ENCODE data around the gene RAD18. TPM values are rescaled to one million over a fixed set of nuclear protein-coding genes. Genes with fewer than 3 reads are reported as not detected.

The RAD18 gene
- polyA plus RNA-seq, 12 donors, result 4.3 to 12.9 (median 7.4) TPM; not detected in 1

DNA sequence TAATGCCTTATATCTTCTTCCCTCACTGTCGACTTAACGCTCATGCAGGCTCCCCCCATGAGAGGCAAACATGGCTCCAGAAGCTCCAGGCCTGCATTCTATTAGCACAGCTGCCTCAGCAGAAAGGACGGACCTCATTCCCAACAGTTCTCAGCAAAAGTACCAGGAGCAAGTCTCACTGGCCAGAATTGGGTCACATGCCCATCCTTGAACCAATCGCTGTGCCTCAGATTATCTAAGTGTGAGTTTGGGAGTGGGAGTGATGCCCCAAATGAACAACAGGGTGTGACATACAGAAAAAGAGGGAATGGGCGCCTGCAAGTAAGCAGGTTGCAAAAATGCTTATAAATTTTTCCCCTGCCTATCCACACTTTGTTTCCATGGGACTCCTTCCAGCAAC lies 4.3 kb upstream of the RAD18 start:
- DNase-seq, result no peak

DNA sequence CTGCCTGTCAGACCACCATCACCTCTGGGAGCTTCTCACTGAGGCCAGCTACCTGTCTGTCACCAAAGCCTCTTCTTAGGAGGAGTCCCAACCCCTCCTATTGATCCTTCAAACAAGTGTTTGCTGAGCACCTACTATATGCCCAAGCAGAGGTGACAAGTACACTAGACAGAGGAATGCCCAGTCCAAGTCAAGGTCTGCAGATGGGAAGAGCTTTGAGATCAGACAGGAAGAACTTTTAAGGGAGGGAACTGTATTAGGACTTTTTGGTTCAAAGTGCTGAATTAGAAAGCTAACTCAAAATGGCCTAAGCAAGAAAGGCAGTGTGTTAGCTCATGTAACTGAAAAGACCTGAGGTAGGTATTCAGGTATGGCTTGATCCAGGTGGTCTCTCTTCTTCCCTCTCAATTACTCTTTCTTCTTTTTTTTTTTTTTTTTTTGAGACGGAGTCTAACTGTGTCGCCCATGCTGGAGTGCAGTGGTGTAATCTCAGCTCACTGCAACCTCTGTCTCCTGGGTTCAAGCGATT lies 3.6 kb upstream of the RAD18 start:
- DNase-seq, result no peak

DNA sequence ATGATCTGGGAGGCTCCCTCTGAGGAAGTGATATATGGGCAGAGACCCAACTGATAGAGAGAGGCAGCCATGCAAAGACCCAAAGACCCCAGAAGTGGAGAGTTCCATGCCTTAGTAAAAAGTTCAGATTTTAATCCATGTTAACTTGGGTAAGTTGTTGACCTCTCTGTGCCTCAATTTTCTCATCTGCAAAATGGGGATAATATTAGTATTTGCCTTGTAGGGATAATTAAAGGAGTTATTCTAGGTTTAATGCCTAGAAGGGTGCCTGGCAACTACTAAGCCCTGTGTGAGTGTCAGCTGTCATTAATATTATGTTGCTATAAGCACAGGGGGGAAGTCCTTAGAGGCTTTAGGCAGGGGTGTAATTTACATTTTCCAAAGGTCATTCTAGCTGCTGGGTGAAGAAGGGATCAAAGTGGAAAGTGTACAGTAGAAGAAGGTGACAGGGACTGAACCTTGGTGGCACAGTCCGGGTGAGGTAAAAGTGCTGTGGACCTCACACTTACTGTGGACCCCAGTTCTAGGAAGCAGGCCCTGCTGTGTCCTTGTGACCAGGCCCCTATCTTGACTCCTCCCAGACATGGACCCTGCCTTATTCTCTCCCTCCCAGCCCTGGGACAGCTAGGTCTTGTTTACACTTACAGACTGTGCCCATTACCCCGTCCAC lies 3.0 kb upstream of the RAD18 start:
- DNase-seq, result no peak

DNA sequence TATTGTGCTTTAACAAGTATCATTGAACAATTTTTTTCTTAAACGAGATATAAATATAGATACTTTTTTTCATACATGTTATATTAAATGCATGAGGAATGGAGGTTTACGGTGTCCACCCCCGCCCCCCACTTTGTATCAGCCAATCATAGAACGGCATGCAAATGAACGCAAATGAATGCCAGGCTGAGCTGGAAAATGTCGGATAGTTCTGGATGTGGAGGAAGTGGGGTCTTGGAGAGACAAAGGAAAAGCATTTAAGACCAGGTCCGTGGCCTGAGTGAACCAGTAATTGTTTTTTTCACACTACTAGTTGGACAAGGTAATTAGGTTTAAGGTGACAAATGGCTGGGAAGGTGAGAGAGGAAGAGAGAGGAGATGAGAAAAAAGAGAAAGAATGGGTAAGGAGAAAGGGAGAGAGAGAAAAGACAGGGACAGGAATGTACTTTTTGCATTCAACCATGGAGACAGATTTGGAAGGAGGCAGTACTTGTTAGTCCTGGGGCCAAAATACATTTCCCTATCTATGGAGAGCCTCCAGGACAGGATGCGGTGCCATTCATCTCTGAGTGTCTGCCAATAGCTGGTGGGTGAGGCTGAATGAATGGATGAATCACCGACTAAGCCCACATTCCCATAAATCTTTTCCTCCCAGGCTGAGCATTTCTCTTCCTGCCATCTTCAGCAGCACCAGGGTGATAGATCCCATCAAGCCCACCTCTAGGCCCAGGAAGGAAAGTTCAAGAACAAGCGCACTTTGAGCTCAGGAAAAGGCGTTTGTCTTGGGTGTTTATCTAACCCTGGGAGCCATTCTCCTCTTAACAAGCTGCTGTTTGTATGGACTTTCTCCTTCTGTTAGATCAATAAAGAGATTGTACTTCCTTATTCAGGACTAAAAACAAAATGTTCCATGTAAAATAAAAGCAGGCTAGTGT lies 1.4 kb upstream of the RAD18 start:
- no peak for DNase-seq

DNA sequence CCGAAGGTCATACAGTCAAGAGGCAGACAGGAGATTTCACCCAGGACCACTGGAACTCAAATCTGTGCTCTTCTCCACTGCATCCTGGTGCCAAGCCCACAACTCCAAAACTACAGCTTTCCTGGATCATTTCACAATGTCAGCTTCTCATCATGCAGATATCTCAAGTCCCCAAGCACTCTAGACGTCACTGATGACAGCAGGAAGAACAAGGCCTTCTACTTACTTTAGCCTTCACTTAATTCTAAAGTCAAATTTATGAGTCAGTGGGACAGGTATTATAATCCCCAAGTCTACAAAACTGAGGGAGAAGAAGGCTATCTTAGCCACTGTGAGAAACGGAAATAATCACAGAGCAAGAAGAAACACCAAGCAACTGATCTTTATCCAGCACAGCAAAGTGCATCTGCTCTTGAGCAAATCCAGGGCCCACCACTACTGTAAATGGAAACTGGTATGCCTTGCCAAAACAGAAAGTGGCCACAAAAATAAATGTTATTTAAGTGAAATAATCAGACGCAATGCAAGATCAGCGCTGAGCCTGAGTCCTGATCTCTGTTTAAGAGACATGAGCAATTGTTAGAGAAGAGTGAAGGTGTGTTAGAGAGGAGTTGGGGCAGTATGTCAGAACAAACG lies 928 bp downstream of the RAD18 start:
- no peak for DNase-seq

DNA sequence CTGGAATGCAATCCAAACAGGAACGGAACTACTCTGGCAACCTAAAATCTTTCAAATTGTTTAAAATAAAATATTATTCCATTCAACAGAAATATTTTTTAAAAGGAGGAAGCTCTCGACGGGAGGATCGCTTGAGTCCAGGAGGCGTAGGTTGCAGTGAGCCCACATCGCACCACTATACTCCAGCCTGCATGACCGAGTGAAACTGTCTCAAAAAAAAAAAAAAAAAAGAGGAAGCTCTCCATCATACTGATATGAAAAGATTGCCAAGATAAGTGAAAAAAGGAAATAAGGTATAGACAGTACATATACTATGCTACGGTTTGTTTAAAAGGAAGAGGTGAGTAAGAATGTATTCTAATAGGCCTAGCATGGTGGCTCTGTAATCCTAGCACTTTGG lies 3.6 kb downstream of the RAD18 start:
- no peak for DNase-seq

DNA sequence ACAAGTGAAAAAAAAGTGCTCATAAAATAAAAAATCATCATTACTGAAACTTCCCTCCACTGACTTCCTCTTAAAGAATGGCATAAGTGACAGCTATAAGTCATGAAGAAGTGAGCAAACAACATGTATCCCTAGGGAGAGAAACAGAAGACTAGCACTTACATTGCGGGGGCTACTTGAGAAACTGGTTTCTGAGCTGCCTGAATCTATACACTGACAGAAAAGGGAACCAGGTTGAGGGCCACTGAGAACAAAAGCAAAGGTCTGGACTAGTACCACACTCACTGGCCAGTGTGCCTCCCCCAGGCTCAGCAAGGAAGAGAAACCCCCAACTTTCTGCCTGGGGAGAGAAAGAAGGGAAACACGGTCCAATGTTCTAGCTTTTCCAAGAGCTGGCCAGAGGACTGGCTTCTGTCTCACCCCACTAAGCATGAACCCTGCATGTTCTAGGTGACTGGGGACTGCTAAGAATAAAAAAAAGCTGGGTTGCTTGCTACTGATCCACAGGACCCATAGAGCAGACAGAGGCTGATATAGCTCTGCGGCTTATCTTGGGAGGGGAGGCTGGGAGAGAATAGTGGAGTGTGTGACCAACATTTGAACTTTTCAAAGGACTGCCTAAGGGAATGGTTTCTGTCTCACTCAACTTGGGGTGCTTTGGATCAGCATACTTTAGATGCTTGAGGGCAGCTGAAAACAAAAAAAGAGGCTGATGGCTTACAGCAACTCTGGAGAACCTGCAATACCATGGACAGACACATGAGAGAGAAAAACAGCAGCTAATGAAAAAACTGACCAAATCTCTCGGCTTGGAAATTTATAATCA lies 8.1 kb downstream of the RAD18 start:
- DNase-seq, result no peak

DNA sequence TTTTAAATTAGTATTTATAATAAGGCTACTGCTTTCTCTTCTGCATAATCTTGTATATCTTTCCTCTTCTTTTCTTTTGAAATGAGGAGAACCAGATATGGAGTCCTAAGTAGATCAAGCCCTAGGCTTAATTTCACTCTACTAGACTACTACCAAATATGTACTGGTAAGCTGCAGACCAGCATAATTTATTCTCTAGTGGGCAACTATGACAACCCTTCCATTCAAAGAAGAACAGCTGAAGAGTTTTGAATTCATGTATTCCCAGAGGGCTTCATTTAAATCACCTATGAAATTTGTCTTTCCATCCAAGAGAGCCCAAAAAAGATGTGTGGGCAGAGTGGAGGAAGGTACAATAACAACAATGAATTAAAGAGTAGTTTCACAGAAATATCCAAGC lies 10.0 kb downstream of the RAD18 start:
- DNase-seq, result no peak

DNA sequence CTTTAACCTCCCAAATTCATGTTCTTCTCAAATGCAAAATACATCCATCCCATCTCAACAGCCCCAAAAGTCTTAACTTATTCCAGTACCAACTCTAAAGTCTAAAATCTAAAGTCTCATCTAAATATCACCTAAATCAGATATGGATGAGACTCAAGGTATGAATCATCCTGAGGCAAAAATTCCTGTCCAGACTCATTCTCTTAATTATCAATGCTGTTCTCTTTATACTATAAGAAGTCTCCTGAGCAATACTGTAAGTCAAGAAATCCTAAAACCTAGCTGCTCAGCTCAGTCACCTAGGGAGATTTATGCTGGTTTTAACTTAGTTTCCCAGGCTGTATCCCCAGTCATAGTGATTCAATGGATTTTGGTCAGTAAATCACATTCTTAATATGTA lies 11.1 kb downstream of the RAD18 start:
- no peak for DNase-seq

DNA sequence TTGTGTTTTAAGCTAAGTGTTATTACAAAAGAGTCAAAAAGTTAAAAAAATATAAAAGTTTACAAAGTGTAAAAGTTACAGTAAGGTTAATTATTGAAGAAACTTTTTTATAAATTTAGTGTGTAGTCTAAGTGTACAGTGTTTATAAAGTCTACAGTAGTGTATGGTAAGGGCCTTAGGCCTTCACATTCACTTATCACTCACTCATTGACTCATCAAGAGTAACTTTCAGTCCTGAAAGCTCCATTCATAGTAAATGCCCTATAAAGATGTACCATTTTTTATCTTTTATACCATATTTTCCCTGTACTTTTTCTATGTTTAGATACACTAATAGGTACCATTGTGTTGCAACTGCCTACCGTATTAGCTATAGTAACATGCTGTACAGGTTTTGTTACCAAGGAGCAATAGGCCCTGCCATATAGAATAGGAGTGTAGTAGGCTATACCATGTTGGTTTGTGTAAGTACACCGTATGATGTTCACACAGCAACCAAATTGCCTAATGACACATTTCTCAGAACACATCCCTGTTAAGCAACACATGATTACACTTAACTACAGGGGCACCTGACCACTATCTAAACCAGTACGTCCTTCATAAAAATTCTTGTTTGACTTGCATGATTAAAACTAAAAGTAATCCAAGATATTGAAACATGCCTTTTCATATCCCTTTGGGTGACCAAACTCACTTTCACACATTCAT lies 17.2 kb downstream of the RAD18 start:
- DNase-seq, result no peak

DNA sequence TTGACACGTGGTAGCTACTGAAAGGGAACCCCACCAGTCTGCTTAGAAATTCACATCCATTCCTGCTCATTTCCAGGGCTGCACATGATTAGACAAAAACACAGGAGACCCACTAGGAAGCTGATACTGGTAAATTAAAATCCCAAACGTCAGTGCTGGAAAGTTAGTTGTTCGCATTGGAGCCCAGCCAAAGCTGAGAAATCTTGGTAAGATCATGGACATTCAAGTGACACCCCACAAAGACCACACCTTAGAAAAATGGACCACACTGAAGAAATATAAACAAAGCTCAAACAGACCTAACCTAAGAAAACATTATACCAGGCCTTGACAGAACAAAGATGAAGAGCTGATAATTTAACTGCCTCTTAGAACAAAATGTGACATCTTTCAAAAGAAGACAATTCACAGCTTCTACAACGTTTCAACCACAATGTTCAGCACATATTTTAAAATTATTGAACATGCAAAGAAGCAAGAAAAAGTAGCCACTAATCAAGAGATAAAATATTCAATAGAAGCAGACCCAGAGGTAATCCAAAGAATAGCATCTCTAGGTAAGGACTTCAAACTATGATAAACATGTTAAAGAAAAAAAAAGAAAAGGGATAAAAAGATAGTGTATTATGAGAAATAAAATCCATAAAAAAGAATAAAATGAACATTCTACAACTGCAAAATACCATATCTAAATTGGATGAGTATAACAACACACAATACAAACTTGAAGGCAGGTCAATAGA lies 20.4 kb downstream of the RAD18 start:
- DNase-seq, result no peak

DNA sequence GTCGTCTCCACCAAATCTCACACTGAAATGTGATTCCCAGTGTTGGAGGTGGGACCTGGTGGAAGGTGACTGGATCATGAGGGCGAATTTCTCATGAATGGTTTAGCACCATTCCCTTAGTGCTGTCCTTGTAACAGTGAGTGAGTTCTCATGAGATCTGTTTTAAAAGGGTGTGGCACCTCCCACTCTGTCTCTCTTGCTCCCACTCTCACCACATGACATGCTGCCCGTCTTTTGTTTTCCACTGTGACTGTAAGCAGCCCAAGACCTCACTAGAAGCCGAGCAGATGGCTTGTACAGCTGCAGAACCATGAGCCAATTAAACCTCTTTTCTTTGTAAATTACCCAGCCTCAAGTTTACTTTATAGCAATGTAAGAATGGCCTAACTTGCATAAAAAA lies 21.2 kb downstream of the RAD18 start:
- no peak for DNase-seq

DNA sequence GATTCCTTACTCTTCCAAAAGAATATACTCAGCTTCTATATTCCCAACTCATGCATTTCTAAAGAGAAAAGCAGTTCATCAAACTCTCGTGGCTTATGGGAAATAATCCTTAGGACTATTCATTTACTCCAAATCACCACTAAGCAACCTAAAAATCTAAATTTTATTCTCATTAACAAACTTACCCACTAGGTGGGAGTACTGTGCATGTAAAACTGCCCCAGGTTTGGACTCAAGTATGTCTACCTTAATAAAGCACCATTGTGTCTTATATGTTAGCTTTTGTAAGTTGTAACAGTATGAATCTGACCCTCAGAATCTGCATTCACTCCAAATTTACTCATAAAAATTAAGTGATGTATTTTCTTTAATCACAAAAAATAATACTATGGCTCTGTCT lies 25.3 kb downstream of the RAD18 start:
- DNase-seq, result no peak

DNA sequence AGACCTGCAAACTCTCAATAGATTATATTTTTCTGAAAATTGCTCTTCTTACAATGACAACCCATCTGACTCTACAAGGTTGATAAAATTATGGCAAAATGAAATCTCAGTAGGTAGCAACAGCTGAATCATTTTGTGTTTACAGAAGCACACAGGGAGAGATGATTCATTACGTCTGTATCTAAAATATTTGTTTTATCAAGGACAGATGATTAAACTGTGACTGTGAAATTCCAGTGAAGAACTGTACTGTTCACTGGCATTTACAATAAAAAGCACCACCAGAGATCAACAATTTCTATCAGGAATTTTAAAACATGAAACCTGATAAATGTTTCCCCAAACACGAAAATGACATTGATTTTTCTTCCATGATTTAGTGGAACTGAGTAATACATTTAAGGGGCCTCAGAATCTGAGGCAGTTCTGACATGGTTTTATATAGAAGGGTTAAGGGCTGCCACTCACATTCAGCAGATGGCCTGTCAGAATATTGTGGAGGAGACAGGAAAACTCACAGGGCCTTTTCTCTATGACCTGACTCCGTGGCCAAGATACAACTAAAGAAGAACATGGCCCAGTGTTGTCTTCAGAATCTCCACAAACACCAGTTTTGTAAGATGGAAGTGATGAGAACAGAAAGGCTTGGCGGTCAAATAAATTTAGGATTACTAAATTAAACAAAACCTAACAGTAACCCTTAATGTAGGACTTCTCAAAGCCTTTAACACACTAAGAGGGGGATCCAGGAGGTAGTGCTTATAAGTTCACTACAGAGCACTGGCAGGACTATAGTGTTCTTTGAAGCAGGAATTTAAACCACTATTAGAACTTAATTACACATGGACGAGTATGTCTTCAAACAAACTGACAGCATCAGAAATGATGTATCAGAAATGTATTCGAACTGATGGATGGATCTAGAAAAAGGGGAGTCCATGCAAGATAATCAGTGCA lies 25.9 kb downstream of the RAD18 start:
- no peak for DNase-seq

DNA sequence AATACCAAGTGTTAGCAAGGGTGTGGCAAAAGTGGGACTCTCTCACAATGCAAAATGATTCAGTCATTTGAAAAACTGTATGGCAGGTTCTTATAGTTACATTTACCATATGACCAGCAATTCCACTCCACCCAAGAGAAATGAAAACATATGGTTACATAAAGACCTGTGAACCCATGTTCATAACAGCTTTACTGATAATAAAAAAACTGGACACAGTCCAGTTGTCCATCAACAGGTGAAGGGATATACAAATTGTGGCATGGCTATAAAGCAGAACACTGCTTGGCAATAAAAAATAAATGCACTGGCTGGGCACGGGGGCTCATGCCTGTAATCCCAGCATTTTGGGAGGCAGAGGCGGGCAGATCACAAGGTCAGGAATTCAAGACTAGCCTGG lies 30.8 kb downstream of the RAD18 start:
- no peak for DNase-seq

DNA sequence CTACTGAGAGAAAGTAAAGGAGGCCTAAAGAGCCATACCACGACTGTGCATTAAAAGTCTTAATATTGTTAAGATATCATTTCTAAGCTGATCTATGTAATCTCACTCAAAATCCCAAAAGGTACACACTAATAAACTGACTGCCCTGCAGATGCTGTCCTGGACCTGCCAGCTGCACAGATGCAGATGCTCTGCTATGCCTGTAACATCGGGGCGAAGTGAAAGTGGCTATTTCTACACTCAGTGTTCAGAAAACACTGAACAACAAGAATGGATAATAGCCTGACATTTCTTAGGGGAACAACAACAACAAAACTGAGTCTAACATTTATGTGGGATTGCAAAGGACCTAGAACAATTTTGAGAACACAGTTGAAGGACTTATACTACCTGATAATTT lies 31.9 kb downstream of the RAD18 start:
- DNase-seq, result peak; percentile 4

DNA sequence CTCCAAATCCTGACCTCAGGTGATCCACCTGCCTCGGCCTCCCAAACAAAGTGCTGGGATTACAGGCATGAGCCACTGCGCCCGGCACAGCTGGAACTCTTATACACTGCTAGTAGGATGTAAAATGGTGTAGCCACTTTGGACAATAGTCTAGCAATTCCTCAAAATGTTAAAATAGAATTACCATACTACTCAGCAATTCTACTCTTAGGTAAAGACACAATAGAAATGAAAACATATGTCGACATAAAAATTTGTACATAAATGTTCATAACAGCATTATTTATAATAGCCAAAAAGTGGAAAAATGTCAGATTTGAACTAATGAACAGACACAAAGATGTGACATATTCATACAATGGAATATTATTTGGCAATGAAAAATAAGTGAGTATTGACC lies 33.4 kb downstream of the RAD18 start:
- no peak for DNase-seq

DNA sequence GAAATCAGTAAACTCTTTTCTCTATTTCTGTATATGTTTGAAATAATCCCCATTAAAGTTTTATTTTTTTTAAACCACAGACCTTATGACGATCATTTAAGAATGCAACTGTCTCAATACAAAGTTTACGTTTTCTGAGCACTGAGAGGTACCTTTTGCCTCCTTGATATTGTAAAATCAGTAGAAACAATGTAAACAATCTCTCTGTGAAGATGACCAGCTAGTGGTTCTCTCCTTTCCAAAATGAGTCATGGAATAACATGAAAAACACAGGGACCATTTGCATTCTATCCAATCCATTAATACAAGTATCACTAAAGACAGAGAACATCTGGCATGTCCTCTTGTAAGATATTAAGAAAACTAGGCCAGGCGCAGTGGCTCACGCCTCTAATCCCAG lies 48.8 kb downstream of the RAD18 start:
- no peak for DNase-seq

DNA sequence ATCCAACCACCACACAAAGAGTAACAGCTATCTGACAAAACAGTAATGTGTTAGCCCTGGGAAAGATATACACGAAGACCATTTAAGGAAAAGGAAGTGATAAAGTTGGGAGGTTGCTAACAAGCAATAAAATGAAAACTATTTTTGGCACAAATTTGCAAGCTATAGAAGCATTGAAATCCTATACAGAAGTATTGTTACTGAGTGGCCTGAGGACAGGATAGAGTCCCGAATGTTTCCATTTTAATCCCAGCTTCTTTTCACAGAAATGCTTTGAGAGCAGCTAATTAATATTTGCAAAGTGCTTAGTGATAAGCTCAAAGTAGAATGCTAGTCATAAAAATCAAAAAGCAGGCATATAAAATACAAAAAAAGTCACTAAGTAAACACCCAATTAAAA lies 51.5 kb downstream of the RAD18 start:
- no peak for DNase-seq

All from muscle of arm (tissue), 12 donors.